DMS53 (cell line): Measurements from ENCODE around the gene CCDC24.

Source experiments
- DNase-seq: peaks from one replicate; lab custom pipeline; 2025; lab: John Stamatoyannopoulos, UW

The CCDC24 gene

GRCh38 chr1:43991476-43992231 is at the start of gene CCDC24:
CCDC24 (plus strand) TSS chr1:43991599; CDS start chr1:43991879, 280 bp downstream.
- peak; percentile 95 for DNase-seq

GRCh38 chr1:43942411-43942810 is 49.0 kb upstream of the CCDC24 start:
- no peak for DNase-seq

DNA sequence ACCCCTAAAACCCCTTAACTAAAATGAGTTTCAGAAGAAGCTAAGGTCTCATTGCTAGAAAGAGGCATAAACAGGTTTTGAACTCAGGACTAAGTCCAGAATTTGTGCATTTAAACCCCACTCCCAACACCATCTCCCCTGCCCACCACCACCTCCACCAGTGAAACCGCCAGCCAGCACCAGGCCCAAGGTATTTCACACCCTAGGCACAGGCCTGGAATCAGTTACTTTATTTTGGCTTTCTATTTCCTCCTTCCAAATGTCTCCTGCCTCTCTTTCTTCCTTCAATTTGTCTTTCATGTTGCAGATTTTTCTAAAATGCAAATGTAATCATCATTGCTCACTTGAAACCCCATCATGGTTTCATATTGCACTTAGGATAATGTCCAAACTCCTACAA is 46.5 kb upstream of the CCDC24 start:
- DNase-seq = no peak

DNA sequence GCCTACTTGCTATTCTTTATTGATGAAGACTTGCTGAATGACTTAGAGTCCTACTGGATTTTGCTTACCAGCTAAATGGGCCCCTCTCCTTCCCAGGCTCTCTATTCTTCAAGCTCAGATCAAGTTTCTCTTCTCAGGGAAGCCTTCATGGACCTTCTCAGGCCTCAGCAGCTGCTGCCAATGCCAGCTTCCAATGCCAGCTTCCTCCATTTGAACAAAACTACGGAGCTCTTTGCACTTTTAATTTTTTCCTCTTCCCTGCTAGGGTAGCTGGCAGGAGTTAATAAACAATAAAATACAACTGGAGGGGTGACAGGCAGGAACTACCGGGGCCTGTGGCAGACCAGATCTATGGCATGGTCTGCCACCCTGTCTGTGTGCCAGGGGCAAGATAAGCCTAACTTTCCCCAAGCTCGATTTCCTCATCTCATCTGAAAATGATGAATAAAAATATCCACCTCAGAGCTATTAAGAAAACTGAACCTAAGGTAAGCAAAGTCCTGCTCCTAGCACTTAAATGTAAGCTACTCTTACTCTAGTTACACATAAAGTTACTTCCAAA is 45.6 kb upstream of the CCDC24 start:
- peak; percentile 31 for DNase-seq

DNA sequence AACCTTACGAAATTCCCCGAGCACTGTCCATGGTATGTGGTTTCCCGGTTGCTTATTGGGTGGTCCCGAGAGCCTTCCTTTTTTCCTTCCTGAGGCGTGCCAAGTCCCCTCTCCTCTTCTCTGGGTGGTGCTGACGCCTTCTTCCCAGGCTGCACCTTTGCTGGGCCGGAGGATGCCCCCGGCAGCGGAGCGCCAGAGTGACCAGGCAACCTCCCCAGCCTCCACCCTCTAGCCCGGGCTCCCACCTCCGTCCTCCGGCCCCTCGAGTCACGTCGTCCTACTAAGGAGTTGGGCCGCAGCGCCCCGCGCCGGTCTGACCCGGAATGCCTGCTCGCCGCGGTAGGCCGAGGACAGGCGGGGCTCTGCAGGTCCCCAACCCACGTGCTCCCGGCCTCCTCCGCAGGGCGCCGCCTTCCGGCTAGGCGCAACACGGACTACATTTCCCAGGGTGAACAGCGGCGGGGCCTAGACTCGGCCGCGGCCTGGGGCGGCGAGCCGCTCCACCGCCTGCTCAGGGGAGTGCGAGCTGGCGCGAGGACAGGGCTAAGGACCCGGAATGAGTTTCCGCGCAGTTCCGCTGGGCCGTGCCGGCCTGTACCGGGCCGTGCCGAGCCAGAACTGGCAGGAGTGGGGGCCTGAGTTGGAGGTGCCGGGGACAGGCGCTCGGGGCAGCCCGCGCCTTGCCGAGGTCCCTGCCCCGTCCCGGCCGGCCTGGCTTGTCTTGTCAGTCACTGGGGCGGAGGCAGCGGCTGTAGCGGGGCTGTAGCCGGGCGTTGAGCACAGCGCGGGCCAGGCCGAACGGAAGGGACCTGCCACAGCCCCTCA is 45.0 kb upstream of the CCDC24 start, which contains the start of gene IPO13:
IPO13 (plus strand) TSS at position 715 of the 825 bp plus-strand sequence. CDS start 651 bp downstream, outside the sequence.
- DNase-seq = peak; percentile 99

DNA sequence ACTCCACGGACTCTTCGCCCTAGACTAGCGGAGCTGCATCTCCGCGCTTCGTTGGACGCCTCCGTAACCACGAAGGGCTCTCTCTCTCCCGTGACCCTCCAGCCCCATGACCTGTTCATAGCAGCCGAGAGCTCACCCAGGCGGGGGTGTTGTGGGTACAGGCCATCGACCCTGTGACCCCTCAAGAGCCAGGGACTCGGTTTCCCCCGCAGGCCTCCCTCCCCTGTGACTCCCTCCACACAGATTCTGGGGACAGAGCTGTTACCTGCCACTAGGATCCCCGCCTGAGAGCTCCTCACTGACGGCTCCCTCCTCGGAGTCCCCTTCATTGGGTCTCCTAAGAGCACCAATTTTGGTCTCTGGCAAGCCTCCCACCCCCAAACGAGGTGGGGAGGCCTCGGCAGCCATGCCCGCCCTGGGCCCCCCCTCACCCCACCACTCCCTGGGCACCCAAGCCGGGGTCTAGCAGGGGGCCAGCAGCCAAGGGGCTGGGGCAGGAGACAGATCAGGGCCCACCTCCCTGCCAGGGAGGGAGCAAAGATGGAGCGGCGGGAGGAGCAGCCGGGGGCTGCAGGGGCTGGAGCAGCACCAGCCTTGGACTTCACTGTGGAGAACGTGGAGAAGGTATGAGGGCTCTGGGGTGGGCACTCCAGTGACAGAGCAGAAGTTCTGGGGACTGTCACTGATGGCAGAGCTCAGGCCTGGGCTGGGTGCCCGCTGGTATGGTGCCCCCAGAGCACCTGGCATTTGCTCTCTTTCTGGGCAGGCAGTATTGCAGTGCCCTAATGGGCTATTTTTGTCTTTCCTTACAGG is 44.1 kb upstream of the CCDC24 start:
- no peak for DNase-seq

DNA sequence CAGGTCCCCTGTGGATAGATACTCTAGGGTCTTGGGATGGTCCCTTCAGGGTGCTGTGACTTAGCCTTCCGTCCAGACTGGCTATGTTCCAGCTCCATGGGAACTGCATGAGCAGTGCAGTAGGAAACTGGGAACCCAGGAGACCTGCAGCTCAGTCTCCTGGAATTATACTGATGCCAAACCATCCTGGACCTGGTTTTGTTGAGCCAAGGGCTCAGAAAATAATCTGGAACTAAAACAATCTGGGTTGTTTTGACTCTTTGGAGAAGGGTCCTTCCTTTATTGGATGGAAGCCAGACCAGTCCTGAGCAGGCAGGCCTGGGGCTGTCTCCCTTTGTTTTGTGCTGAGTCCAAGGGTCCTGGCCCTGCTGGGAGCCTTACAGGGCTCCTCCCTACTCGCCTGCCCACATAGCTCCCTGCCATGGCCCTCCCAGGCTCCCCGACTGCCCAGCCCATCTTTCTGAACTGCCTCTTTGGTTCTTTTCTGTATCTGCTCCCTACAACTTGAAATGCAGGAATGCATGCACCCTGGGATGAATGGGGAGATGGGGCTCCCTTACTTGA is 43.4 kb upstream of the CCDC24 start:
- no peak for DNase-seq

DNA sequence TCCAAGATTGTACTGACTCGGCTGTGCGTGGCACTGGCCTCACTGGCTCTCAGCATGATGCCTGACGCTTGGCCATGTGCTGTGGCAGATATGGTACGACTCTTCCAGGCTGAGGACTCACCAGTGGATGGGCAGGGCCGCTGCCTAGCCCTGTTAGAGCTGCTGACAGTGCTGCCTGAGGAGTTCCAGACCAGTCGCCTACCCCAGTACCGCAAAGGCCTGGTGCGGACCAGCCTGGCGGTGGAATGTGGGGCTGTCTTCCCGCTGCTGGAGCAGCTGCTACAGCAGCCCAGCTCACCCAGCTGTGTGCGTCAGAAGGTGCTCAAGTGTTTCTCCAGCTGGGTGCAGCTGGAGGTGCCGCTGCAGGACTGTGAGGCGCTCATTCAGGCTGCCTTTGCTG is 41.7 kb upstream of the CCDC24 start:
- DNase-seq = no peak

DNA sequence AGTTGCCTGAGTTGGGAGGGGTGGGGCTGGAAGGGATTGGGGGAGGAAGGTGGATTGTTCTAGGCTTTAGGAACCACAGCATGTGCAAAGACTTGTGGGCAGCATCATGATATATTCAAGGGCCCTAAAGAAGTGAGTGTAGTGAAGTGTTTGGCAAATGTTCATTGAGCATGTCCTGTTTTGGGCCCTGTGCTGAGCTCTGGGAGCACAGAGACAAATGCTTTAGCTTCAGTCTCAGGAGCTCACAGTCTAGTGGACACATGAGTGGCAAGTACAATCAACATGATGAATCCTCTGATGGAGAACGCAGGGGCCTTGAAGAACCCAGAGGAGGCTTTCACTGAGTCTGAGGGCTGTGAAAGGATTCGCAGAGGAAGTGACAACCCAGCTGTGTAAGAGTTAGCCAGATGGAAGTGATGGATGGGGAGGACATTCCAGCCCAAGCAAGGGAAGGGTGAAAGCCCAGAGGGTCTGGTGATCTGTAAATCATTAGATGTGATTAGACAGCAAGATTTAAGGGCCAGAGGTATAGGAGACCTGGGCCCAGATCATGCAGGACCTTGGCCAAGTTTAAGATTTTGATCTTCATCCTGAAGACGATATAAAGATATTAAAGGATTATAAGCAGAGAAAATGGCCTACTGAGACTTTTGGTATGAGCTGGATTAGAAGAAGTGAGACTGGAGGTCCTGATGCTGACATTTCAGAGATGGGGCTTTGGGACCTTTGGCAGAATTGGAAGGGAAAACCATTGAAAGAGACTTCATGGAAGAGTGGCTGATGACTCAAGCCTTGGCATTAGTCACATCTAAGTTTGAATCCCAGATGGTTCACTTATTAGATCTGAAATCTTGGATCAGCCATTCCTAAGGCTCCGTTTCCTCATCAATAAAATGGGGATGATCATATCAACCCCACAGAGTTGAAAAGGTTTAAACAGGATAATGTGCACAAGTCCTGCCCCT is 40.1 kb upstream of the CCDC24 start:
- no peak for DNase-seq

DNA sequence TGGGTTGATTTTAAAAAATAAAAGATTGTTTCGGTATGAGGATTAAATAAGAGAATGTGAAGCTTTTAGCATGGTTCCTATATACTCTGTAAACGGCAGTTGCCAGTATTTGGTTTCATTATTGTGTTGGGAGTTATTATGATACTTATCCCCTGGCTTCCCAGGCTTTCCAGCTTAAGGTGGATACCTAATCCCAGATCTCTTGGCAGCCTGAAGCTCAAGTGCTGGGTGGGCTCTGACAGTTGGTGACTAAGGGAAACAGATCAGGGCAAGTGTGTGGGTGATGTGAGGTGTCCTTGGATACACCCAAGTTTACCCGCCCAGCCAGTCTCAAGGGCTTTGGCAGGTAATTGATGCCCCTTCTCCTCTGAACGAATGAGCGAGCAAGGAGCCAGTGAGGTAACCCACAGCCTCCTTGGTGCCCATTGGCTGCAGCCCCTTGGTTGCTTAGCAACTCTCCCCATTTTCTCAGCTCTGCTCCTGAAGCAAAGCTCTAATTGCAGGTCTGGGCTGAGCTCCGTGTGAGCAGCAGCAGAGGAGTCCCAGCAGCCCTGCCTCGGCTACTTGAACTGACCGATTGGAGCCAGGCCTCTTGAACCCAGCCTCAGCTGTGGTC is 38.6 kb upstream of the CCDC24 start:
- no peak for DNase-seq

GRCh38 chr1:43953361-43953760 is 38.0 kb upstream of the CCDC24 start:
- no peak for DNase-seq

- no peak for DNase-seq
These were observed 37.4 kb upstream of the CCDC24 start for GRCh38 chr1:43954036-43954435.

- DNase-seq = no peak
These were observed 35.2 kb upstream of the CCDC24 start for GRCh38 chr1:43956234-43956633.

- no peak for DNase-seq
These were observed 33.9 kb upstream of the CCDC24 start for GRCh38 chr1:43957407-43958040.

GRCh38 chr1:43958351-43959255 is 32.8 kb upstream of the CCDC24 start:
- no peak for DNase-seq

DNA sequence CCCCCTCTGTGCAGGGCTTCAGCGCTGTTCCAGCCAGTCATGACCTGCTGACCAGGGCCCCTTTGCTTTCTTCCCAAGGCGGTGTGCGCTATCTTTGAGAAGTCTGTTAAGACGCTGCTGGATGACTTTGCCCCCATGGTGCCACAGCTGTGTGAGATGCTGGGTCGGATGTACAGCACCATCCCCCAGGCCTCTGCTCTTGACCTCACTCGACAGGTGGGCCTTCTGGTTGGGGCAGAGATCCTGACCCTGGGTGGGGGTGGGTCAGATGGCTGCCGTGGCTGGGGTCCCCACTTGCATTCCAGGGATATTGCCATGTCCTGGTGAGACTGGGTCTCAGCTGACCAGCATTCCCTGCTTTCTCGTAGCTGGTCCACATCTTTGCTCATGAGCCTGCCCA is 30.6 kb upstream of the CCDC24 start:
- no peak for DNase-seq

DNA sequence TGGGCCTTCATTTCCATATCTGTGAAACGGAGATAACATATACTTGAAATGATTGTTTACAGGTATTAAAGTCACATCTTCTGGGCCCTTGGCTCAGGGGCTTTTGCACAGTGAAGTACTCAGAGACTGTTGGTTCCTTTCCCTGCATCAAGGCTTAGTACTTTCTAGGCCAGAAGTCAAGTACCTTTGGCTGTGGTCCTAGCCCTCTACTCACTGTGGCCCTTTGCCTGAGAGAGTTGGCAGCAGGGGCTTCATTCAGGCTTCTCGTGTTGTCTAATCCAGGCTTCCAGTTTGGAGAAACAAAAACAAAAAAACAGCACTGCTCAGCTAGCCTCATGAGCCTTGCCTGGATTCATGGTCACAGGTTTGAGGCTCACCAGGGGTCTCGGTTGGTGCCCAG is 29.7 kb upstream of the CCDC24 start:
- no peak for DNase-seq

DNA sequence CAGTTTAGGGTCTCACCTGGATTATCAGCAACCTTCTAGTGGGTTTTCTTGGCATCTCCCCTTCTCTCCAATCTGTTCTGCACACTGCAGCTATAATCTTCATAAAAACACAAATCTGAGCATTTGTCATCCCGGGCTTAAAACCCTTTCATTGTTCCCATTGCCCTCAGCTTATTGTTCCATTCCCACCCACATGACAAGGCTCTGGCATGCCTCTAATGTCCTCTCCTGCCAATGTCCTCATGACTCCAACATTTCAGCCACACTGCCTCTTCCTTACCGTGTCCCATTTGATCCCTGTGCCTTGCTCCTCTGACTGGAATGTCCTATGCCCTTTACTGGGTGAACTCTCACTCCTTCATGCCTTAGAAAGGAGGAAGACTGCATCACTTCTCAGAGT is 29.1 kb upstream of the CCDC24 start:
- DNase-seq = no peak
